8988T (cell line): ENCODE results near the gene CCT4.
A peak's percentile ranks its signal among the peaks of the same experiment; 100 is the strongest.
"Not testable (repeated sequence)": the region's sequence is repeated elsewhere in the genome, so short reads cannot be mapped to it uniquely, and the experiment has no call there.

Source experiments
- DNase-seq: peaks from one replicate; pipeline ENCODE4 v3.0.0; 2011

The CCT4 gene

DNA sequence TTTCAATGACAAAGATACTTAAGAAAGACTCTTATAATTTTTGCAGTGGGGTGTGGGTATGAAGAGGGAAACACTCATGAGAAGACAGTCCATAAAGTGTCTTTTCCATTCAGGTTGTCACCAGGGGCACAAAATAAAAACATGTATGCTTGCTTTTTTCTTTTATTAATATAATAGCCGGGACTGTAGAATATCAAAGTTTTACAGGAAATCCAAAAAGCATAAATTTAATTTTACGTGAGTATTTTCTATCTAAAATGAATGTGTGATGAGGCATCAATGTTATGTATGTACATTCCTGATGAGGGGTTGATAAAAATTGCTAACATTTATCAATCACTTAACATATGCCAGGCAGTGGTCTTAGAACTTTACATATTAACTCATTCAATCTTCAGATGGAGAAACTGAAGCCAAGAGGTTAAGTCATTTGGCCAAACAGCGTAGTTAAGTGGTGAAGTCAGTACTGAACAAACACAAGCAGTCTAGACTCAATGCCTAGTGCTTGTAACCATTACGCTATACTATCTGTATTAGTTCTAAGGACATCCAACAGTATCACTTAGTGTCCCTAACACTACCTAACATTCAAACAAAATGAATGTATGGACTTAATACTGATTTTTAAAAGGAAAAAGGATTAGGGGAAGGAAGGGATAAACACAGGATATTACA, 10.7 kb downstream of the CCT4 start:
- no peak for DNase-seq

DNA sequence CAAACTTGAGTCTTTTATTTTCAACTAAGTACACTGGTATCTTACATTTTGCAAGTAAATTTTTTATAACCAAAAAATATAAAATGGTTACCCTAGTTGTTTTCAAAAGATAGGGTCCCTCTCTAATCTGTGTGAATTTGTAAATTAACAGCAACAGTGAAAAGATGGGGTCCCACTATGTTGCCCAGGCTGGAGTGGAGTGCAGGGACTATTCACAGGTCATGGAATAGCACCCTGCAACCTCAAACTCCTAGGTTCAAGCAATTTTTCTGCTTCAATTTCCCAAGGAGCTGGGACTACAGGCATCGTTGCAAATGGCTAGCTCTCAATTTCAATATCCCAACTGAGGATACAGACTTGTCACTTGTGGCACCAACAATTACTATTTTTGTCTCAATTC, 12.1 kb downstream of the CCT4 start:
- no peak for DNase-seq

DNA sequence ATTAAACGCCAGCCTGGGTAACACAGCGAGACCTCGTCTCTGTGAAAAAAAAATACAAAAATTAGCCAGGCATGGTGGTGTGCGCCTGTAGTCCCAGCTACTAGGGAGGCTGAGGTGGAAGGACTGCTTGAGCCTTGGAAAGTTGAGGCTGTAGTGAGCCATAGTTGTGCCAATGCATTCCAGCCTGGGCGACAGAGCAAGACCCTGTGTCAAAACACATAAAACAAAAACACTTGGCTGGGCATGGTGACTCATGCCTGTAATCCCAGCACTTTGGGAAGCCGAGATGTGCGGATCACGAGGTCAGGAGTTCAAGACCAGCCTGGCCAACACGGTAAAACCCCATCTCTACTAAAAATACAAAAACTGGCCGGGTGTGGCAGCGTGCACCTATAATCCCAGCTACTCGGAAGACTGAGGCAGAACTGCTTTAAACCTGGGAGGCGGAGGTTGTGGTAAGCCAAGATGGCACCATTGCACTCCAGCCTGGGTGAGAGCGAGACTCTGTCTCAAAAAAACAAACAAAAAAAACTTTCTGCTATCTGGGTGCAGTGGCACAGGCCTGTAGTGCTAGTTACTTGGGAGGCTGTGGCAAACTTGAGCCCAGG, 21.9 kb downstream of the CCT4 start:
- DNase-seq, result not testable (repeated sequence)

DNA sequence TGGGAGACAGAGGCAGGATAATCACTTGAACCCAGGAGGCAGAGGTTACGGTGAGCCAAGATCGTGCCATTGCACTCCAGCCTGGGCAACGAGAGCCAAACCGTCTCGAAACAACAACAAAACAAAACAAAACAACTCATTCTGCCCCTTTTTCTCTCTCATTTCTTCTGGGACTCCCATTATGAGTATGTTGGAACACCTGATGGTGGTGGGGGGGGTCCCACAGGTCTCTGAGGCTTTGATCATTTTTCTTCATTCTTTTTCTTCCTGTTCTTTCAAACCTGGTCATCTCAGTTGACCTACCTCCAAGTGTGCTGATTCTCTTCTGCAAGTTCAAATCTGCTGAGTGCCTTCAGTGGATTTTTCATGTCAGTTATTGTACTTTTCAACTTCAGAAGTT, 26.4 kb downstream of the CCT4 start:
- no peak for DNase-seq

DNA sequence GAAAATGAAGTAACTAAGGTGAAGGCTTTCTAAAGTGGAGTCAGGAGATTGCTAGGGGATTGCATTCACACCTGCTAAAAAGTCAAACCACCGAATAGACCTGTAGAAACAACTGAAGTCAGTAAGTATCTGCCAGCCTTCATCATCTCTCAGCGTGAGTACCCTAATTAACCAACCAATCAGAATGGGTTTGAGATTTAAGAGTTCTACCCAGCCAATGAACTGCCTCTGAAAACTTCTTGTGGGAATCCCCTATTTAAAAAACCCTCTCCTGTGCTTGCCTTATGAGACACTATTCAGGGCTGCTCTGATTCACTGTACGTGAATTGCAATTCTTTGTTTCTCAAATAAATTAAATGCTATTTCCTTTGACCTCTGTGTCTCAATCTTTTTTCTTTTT, 31.2 kb downstream of the CCT4 start:
- DNase-seq, result no peak

DNA sequence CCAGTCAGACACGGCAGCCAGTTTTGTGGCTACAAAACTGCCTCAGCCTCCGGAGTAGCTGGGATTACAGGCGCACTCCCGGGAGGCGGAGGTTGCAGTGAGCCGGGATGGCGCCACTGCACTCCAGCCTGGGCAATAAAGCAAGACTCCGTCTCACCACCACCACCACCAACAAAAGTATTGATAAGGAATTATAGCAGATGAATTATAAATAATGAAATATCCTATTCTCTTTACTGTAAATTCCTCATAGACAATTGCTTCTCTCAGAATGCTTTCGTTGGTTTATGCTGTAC, 33.2 kb downstream of the CCT4 start:
- no peak for DNase-seq

DNA sequence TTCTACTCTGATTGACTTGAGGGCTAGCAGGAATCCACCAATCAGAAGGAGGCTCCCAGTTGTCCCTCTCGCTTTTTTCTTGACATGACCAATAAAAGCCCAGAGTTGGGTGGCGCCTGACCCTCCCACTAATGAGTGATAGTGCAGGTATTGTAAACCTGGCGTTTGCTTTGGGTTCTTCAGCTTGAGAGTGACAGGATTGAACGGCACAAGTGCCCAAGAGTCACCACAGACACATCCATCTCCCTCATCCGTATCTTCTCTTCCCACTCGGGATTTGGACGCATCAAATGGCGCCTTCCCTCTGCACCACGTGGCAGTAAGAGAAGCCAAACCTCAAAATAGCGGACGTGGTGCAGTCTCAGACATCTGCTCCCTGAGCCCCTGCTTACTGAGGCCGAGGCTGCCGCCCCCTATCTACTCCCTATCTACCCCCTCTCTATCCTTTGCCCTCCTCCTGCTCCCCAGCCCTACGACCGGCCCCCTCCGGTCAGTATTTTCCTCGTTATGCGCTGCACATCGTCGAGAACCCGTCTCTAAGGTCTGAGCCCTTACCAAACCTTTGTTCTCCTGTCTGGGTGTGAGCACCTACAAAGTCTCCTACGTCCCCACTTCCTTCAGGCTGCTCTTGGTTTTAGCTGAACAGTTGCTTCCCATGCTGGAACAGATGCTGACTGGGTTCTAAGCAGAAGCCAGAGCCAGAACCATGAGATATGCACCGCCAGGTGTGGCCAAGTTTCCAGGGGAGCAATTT, 33.7 kb downstream of the CCT4 start:
- DNase-seq, result peak; percentile 41

DNA sequence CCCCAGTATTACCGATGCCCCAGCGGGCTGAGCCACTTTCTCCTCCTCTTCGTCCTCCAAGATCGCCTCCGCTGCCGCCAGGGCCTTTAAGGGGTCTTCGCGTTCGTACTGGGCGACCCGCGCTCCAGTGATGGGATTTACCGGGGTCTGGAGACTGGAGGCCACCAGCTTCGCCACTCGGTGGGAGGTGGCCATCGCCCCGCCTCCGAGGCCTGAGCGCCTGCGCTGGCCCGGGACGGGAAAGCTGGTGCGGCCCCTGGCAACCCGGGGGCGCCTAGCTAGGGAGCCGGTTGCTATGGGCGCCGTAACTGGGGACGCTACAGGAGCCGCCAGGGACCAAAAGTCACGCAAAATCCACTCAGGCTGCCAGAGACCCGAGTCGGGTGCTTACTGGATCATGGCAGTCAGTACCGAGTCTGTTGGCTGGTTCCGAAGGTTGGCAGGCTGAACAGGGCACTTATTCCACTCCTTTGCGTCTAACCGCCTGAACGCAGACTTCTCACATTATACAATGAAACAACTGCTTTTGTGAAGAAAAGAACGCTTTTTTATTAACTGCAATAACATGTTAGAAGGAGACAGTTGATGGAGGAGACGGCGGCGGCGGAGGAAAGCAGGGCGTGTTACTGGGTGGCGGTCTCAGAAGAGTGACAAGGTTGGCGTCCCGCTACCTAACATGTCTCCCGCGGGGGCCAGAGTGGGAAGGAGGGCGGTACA, 34.5 kb downstream of the CCT4 start, which contains the start of gene FAM161A:
Gene FAM161A, minus strand, starts transcription at position 214 of the 717 bp plus-strand sequence. Its CDS starts 19 bp downstream, at position 195.
- peak; percentile 33 for DNase-seq

DNA sequence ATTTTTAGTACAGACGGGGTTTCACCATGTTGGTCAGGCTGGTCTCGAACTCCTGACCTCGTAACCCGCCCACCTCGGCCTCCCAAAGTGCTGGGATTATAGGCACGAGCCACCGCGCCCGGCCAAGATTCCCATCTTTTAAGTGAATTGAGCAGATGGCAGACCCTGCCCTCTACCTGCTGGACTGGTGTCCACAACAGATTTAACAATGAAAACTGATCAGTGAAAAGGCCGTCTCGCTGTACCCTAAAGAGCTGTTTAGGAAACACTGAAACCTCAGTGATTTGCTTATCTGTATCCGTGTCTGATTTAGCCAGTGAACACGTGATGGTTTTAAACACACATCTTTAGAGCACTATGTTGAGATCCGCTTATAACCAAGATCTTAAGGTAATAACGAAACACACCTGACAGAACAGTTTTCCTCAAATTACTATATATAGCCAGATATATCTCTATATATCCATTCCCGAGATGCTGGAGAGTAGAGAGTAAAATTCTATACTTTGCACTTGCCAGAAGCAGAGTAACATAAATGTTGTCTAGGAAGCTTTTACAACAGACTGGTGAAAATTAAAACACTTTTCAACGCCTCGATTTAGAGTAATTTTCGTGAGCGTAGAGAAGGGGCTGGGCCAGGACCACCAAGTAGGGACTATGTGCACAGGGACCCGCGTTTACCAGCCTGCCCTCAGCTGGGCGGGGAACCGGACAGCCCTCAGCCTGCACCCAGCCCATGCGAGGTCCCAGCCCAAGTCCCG, 35.2 kb downstream of the CCT4 start:
- DNase-seq, result peak; percentile 37

DNA sequence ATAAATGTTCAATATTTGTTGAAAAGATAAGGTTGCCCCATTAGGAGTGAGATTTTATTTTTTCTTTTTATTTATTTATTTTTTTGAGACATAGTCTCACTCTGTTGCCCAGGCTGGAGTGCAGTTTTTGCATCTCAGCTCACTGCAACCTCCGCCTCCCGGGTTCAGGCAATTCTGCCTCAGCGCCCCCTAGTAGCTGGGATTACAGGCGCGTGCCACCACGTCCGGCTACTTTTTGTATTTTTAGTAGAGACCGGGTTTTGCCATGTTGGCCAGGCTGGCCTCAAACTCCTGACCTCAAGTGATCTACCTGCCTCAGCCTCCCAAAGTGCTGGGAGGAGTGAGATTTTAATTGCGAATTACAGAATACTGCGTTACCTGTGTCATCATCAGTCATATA, 37.2 kb downstream of the CCT4 start:
- not testable (repeated sequence) for DNase-seq

DNA sequence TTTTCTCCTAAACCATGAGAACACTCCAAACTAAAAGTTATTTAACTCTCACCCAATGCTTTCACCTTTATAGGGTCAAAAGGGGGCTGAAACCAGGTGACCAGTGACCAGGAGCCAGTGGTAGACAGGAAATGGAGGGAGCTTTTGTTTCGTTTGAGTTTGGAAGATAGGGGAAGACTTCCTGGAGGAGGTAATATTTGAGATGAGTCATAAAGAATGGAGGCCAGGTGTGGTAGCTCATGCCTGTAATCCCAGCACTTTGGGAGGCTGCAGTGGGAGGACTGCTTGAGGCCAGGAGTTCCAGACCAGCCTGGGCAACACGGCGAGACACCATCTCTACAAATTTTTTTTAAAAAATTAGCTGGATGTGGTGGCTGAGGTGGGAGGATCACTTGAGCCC, 43.1 kb downstream of the CCT4 start:
- no peak for DNase-seq

DNA sequence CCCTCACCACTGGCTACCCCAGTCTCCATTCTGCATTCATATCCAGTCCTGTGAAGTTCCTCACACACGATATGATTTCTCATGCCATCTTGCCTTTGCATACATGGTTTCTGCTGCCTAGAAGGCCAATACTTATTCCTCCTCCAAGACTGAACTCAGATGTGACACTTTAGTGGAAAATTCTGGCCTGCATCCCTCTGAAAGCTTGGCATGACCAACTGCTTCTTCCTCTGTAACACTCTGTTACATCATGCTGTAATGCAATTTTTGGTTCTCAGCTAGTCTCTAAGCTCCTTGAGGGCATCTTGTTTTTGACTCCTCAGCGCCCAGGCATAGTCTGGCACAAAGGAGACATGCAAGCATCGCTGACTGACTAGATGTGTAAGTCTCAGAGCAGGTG, 47.2 kb downstream of the CCT4 start:
- DNase-seq, result no peak

DNA sequence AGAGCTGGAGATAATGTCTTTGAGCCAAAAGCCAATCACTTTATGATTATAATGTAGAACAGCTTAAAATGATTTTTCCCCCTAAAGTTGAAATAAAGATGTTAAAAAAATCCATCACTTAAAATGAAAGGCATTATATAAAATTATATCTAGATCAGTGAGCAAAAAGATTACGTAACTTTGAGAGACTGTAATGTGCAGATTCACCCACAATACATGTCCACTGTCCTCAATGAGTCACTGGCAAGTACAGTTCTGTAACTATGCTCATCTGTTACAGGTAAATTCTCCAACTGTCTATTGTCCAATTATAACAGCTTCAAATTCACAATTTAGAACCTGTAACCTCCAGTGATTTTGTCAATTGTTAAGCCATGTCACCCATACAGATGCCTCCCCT, 53.6 kb downstream of the CCT4 start:
- DNase-seq, result no peak

DNA sequence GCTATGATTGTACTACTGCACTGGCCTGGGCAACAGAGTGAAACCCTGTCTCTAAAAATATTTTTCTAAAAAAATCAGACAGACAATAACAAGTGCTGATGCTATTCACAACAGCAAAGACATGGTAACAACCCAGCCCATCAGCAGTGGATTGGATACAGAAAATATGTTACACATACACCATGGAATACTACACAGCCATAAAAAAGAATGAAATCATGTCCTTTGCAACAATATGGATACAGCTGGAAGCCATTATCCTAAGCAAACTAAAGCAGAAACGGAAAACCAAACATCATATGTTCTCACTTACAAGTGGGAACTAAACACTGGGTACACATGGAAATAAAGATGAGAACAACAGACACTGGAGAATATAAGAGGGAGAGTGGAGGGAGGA, 54.5 kb downstream of the CCT4 start:
- no peak for DNase-seq

DNA sequence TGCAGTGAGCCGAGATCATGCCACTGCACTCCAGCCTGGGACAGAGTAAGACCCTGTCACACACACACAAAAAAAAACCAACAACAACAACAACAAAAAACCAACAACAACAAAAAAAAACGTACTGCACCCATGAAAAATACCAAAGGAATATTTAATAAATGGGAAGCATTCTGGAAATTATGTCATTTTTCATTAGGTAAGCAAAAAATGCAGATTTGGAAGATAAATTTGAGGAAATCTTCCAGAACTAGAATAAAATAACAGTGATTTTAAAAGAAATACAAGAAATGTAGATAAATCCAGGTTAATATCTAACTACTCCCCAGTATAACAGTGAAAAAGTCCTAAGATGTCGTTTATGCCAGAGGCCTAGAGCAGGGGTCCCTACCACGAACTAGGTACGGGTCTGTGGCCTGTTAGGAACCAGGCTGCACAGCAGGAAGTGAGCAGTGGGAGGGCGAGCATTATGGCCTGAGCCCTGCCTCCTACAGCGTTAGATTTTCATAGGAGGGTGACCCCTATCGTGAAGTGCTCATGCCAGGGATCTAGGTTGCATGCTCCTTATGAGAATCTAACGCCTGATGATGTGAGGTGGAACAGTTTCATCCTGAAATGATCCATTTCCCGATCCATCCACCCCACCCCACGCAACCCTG, 56.1 kb downstream of the CCT4 start:
- DNase-seq, result no peak

DNA sequence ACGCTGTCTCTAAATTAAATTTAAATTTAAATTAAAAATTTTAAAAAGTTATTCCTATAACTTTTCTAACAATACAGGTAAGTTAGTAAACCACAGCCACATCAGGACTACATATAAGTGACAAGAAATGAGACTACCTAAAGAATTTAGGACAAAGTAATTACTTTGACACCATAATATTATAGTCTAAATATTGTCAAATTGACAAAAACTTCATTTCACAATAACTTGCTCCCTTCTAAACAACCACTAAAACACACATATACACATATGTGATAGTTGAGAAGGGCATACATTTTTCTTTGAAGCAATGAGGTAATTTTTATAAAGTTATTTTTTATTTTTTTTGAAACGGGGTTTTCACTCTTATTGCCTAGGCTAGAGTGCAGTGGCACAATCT, 66.2 kb downstream of the CCT4 start:
- DNase-seq, result no peak
